Nucleus accumbens (tissue), 56 donors: Measurements from ENCODE around the gene PHF21B.

Experiments used
- DNase-seq, 56 donors: peaks; one replicate each; lab custom pipeline; 2025; lab: John Stamatoyannopoulos, UW

Gene PHF21B

DNA sequence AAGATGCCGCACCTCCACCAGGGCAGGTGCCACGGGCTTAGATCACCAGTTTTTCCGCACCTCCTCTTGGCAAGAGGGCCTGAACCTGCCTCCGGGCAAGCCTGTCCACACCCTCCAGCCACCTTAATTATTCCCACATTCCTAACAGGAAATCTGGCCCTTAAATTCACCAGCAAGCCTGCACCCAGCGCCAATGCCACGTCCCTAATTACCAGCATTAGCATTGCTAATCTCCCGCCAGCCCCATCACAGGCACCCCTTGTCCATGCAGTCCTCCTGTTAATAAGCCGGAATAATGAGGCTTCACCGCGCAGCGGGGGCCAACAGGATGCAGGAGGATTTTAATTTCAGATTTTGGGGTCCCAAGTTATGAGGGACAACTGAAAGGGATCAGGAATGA, 69.7 kb downstream of the PHF21B start:
- no peak for DNase-seq

DNA sequence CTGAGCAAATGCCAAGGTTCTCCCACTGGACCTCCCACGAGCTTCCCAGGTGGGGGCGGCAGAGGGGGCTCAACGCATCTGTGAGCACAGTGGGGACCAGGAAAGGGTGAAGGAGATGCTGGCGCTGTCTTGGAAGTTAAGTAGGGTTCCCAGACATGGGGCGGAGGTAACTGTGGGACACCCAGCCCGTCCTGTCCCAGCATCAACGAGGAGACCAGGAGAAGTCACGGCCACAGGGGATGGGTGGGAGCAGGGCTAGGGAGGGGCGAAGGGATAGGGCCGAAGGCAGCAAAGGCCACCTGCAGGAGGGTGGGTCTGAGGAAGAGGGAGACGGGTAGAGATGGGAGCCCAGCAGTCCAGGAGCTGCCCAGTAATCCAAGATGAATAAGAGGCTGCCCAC, 70.4 kb downstream of the PHF21B start:
- DNase-seq = no peak

DNA sequence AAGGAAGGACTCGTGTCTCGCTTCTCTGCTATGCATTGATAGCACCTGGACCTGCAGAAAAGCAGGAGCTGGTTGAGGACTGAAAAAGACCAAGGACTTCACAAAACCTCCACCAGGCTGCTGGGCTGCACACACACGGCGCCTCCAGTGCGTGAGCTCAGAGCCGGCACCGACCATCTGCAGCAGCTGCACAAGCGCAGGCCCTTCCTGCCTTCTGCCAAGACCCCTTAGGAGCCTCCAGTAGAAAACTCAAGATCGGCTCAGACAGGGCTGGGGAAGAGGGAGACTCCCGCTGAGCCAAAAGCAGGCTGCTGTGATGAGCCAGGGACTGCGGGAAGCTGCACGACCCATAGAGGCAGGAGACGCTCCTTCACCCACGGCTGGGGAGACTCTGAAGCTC, 70.9 kb downstream of the PHF21B start:
- DNase-seq = no peak

DNA sequence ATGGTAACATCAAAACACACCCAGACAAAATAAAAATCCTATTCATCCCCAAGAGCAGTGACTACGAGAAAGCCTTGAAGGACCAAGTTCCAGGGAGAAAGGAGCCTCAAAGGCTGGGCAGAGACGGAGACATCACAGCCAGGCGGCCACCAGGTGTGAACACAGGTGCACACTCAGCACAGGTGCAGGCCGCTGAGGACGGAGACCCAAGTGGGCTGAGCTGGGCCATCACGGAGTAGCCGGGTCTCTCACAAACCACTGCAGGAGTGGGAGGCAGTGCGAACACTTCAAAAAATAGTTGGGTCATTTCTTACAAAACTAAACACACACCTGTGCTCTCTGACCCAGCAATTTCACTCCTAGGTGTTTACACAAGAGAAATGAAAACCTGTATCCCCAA, 72.6 kb downstream of the PHF21B start:
- no peak for DNase-seq

DNA sequence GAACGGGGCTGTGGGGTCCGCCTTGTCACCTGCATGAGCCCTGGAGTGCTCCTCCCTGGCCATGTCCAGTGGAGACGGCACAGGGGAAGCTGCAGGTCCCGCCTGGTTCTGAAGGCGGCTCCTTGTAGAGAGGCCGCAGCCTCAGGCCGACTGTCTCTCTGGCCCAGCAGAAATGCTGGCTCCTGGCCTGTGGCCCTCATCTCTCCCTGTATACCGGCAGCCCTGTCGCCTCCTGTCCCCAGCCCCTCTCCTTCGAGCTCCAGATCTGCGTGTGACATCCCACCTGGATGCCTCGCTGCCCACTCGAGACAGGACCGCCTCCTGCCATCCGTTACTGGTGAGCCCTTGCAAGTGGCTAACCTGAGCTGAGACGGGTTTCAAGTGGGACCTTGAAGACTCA, 73.6 kb downstream of the PHF21B start:
- DNase-seq = no peak

DNA sequence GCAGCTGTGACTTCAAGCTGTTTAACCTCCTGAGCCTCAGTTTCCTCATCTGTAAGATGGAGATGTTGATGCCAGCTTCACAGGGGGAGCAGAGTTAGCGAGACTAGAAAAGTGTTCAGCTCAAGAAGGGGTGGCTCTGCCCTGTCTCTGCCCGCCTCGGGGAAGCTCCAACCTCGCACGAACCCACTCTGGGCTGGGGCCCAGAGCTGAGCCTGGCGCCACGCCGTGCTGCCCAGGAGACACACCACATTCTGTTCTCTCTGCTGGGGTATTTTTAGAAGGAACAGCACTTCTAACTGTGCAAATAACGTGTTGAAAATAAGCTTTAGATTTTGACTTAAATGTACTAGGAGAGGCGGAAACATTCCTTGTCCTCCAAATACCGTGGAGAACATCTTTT, 74.1 kb downstream of the PHF21B start:
- DNase-seq = peak in 13 of 56 donors; percentile 5 to 65 (median 17)

DNA sequence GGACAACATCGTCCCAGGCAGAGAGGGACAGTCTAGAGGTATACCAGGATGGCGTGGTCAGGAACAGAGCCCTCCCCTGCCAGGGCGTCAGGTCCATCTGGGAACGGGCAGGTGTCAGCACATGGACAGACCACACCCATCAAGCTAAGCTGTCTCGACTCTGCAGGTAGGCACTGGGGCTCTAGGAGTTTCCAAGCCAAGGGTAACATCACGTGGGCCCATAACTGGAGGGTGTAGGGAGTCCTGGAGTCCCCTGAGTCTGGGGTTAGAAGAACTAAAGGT, 75.4 kb downstream of the PHF21B start:
- no peak for DNase-seq

DNA sequence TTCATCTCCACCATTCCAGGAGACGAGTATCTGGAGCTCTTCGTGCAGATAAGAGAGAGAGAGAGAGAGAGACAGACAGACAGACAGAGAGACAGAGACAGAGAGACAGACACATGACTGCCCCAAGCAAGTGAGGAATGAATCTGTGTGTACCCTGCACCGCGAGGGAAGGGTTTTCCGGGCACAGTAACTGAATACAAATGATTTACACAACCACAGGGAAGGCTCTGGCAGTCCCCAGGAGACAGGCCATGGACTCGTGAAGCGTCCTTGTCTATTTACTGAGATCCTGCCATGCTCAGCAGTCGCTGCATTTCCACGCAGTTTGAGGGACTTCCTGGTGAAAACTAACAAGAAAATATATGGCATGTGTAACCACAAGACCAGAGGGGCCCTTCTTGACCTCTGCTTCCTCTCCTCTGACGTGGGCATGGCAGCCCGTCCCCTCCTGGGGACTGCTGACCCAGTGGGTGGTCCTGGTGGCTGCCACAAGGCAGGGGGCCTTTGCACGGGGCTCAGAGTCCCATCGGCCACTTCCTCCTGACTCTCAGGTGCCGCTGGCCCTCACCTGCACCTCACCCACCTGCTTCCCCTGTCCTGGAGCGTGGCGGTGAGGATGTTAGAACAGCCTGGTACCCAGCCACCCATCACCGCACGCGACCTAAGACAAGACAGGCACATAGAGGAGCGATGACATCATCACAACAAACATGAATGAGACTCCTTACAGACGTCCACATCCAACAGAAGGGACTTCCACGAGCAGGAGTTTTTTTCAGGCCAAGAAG, 75.9 kb downstream of the PHF21B start:
- no peak for DNase-seq

DNA sequence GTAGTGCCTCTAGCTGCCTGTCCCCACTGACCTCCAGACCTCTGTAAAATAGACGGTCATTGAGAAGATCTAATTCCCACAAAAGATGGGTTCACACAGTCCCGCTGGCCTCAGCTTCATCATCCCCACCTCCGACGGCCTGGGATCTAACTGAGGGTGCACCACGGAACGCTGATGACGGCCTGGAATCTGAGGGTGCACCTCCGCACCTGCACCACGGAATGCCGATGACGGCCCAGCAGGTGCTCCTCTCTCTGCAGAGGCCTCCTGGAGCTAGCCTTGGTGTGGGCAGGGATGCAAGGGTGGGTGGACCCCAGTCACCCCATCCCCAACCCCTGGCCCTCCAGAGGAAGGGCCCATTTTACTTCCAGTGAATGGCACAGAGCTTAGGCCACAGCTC, 77.3 kb downstream of the PHF21B start:
- DNase-seq = no peak

DNA sequence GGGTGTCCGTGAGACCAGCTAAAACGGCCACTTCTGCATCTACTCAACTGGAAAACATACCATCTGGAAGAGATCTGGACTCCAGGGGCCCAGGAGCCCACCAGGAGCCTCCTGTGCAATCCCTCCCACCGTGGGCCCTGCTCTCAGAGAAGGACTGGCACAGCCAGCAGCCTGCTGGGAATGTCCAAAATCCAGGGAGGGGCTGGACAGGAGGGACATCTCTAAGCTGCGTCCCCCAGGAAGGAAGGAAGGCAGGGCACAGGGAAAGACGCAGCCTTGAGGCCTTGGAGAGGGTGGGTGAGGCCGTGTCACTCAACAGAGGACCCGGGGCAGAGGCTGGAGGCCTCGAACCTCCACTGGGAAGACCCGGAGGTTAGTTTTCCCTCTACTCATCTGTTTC, 78.0 kb downstream of the PHF21B start:
- no peak for DNase-seq

DNA sequence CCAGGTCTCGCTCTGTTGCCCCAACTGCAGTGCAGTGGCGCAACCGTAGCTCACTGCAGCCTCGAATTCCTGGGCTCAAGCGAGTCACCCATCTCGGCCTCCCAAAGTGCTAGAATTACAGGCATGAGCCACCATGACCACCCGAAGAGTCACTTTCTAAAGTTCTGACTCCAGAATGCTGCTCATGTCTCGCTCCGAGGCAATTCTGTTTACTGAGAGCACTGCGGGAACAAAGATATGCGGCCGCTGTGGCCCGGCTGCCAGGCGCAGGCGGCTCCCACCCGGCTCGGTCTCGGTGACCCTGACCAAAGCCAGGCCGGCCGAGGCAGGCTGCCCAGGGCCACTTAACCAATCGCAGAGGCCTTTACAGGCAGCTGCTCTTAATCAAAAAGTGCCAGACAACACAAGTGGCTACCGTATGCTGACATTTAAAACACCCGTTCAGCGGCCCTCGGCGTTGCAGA, 78.7 kb downstream of the PHF21B start:
- DNase-seq = peak in 25 of 56 donors; percentile 3 to 69 (median 20)

DNA sequence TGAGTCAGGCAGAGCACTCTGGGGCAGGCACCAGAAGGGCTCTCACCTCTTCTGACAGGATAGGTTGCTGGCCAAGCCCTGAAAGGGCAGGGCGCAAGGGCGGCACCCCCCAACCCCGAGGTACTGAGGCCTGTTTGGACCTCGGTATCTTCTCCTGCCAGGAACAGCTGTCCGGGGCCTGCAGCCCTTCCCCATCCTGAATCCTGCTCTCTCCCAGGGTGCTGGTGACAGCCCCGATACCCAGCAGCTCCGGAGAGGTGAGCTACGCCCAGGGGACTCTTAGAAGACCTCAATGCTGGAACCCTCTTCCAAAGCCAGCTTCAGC, 79.1 kb downstream of the PHF21B start:
- no peak for DNase-seq

DNA sequence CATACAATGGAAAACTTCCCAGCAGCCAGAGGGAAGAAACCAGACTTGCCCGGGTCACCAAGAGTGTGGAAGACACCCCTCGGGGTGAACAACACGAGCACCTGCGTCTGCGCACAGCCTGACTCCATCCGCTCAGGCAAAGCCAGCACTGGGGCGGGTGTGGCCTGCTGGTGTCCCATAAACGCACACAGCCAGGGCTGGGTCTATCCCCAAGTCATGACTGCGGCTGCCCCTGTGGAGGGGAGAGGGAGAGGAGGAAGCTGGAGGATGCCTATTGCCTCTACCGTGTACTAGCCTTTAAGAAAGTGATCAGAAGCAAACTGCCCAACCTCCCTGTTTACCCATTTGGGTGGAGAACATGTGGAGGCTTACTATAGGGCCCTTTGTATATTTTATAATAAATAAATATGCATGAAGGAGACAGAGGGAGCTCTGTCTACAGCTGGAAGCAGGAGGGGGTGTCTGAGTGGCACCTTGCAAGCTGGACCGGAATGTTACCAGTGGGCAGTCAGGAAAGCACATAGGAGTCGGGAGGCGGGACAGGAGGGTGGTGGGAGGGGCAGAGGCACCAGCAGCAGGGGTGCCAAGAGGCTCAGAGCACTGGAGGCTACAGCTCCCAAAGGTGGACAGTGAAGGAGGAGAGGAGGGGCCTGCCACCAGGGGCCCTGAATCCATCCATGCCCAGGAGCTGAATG, 79.6 kb downstream of the PHF21B start:
- DNase-seq = no peak

DNA sequence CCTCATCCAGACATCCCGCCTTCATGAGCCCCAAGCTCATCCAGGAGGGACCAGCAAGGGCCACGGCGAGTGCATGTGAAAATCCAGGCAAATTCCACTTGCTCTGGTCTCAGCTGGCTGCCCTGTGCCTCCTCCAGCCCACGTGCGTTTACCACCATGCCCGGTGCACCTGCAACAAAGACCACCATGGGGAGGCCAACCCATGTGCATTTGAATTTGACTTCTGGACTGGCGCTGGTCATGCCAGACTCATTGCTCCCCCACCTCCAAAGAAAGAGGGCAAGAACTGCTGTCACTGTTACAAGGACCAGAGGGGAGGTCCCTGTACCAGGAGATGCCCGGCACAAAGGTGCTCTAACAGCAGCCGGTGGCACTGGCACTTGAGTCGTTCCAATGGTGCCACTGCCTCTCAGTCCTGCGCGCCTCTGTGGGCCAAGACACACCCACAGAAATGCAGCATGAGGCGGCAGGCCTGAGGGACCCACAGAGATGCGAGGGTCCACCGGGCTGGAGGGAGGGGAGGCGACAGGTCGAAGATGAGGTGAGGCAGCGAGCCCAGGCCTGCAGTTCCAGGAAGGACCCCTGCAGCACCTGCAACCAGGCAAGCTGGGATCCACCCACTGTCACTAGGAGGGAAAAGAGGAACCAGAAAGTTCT, 80.3 kb downstream of the PHF21B start:
- DNase-seq = no peak

DNA sequence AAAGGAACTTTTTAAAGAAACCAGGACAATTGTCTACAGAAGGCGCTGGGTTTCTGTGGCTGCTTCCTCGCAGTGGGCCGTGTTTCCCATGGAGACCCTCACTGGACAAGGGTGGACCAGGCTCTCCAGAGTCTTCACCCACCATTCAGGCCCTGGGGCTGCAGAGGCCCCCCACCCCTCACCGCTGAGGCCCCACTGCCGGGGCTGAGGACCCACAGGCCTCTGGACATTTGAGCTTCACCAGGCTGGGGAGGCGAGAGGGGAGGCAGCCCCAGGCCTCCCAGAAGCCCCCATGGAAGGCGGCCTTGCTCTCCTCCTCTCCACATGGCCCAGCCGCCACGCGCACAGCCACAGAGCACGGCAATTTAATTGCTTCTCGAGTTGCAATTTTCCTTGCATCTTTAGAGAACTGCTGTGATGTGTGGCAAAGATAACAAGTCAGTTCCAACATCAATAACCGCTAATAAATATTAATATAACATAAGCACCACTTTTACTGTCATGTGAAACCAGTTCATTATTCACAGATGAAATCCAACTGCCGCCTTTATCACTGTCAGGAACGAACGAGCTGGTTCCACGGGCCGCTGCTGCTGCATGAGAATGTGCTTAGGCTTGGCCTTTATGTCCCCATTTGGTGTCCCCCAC, 81.0 kb downstream of the PHF21B start:
- DNase-seq = no peak

DNA sequence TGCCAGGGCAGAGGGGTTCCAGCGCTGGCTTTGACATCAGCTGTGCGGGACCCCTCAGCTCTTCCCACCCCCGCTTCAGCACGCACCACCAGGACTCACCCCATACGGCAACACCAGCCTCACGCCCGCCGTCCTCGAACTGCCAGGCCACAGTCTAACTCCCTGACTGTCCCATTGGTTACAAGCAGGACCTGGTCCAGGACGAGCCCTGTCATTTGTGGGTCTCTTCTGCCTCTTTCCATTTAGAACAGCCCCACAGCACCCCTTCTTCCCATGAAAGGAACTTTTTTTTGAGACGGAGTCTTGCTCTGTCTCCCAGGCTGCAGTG, 81.7 kb downstream of the PHF21B start:
- DNase-seq = no peak

DNA sequence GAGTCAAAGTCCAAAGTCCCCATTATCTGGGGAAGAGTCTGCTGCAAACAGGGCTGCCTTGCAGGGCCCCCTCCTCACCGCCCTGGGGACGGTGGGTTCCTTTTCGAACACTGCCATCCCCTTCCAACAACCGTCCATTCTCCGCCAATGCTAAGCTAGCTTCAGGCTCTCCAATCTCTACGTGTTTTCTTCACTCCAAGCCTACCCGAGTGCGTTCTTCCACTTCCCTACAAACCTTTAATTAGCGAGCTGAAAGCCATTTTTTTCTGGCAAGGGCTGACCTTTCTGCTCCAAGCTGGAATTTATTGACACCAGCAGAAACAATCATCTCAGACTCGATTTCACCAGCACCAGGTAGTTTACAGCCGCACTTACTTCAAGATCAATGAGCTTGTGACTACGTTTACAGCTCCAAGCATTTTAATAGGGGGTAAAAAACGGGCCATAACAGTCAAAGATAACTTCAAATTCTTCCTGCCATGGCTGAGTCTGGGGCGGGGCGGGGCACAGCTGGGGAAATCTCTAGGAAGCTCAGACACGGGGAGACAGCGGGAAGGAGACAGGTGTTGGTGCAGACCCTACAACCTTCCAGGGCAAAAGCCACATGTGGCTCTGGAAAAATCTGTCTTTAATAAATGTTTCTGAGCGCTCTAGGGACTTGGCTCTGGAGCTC, 82.2 kb downstream of the PHF21B start:
- DNase-seq = no peak

DNA sequence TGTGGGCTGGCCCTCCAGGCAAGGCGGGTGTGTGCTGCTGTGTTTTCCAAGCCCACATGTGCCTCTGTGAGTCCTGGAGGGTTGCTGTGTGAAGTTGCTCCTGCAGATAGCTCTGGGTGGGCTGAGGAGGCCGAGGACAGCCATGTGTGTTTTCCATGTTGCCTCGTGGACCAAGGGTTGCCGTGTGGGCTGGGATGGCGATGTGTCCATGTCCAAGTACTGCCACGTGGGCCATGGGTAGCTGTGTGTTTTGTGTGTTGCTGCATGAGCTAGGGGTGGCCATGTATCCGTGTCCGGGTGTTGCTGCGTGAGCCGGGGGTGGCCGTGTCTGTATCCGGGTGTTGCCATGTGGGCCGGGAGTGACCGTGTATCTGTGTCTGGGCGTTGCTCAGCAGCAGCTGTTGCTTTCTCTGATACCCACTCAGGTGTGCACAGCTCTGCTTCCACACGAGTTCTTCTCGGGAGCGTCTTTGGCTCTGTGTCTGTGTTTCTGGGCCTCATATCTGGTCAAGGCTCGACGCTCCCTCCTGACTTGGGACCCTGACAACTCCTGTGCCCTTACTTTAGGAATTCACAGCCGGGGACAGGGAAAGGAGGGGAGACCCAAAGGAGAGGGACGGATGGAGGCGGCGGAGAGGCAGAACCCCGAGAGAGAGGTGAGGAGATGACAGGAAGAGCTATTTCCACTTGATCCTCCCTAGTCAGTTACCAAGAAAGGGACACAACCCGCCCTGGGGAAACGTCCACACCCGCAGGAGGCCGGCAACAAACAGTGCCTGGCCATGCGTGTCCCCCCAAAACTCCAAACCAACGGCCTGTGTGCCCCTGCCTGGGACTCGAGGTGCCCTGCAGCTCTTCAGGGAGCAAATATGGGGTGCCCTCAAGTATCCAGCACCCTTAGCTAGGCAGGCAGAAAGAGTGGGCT, 83.1 kb downstream of the PHF21B start:
- DNase-seq = no peak

DNA sequence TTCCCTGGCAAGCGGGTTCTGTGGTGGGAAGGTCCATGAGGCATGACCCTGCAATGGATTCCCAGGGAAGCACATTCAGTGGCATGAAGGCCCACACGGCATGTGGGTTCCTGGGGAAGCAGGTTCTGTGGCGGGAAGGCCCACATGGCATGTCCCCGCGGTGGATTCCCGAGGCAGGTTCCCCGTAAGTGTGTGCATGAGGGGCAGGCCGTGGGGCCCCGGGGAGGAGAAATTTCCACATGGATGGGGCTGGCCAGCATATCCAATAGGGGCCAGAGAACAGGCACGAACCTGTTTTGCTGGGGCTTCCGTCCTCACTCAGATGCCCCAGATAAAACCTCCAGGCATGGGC, 83.7 kb downstream of the PHF21B start:
- no peak for DNase-seq

DNA sequence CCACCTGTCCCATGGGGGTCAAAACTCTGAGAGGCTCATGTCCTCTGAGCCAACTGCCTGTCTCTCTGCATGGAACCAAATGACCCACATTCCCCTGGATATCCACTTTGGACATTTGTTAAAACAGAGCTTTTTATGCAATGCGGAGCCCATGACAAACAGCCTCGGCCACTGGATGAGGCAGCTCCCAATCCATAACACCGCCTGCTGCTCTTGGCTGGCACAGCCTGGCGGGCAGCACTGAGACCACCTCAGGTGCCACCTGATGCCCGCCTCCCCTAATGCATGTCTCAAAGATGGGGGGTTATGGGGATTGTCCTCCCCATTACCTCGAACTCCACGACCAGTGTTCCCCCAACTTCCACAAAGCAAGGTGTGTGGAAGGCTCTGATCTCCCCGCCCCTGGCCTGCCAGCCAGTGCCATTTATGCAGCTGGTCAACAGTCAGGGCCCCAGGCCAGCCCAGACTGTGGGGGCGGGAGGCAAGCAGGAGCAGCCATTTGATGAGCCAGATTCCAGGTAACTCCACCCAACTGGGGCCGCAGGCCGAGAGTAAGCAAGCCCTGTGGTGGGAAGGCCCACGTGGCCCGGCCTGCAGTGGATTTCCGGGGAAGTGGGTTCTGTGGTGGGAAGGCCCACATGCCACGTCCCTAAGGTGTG, 84.2 kb downstream of the PHF21B start:
- DNase-seq = no peak
